COR-L47 (cell line): Measurements from ENCODE around the gene CDK5.

ENCODE experiments used
- DNase-seq: peaks from one replicate; lab custom pipeline; 2025; lab: John Stamatoyannopoulos, UW

CDK5 gene

DNA sequence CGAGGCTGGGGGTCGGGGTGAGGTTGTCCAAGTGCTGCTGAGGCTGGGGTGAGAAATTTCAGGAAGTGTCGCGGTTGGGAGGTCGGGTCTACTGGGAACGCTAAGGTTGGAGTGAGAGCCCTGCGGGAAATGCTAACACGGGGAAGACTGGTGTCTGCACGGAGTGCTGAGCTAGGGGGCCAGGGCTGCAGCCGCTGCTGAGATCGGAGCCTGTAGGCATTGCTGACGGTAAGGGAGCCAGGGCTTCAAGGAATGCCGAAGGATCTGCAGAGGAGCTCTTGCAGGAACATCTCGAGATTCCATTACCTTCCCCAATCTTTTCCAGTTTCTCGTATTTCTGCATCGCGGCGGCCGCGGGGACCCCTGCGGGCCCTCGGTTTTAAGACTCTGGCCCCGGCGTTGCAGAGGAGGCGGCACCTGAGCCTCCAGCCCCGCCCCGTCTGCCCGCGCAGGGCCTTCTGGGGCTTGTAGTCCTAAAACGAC is at the start of gene CDK5:
TSS of gene CDK5 (minus strand) at position 392 of the 483 bp plus-strand sequence. CDS start at position 343, 49 bp downstream.
- DNase-seq, result no peak

- no peak for DNase-seq
These were observed 46.9 kb upstream of the CDK5 start for GRCh38 chr7:151104411-151105235.

GRCh38 chr7:151103973-151104372 is 46.3 kb upstream of the CDK5 start:
- no peak for DNase-seq

DNA sequence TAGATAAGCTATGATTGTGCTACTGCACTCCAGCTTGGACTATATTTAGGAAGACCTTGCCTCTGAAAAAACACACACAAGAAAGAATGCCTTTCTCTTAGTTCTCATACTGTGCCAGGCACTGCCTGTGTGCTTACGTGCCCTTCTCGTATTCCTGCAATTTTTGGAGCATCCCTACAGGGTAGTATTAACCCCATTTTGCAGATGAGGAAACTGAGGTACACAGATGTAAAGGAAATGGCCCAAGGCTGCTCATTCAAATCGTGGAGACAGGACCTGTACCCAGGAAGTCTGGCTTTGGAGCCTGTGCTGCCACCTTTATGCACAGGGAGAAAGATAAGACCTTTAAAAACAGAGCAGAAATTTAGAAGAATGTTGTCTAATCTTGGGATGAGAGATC is 45.3 kb upstream of the CDK5 start:
- no peak for DNase-seq

DNA sequence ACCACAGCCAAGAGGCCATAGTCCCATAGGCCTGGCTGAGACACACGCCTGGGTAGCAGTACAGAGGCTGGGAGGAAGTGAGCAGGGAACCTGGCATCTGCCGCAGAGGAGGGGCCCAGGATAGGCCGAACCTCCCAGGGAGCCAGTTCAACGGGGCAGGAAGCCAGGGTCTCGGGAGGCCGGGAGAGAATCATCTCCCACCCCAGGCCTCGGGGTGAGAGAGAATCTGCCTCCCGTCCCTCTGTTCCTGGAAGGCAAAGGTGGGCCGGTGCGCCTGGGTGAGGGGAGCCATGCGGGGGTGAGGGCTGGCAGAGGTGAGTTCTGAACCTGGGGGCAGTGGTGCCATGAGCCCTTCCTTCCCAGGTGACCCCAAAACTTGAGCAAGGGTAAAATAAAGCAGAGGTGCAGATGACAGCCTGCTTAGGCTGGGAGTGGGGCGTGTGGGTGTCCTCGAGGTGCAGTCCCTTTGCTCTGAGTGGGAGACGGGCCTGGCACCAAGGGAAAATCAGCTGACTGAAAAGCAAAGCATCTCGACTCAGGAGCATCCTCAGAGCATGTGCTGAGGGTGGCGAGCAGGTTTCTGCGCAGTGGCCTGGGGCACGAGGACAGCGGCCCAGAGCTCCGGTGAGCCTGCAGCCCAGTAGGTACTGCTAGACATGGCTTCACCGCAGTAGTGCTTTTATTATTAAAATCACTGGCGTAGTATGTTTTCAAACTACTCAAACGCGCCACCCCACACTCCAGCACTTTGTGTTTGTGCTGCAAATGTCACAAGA is 44.1 kb upstream of the CDK5 start:
- no peak for DNase-seq

DNA sequence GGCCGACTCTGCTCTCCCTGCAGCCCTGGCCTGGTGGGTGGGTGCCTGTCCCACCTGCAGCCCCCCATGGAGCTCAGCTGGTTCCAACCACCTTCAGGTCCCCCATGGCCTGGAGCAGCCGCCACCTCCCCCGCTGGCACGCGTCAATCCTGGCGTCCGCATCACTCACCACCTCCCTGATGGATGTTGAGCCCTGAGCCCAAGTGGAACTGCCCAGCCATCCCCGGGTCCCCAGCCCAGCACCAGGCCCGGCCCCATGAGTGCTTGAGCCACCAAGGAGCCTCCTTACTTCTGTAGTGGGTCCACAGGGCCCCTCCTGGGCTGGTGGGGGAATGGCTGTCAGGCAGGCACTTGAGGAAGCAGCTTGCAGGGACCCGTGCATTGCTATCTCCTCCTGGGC is 43.2 kb upstream of the CDK5 start:
- no peak for DNase-seq

DNA sequence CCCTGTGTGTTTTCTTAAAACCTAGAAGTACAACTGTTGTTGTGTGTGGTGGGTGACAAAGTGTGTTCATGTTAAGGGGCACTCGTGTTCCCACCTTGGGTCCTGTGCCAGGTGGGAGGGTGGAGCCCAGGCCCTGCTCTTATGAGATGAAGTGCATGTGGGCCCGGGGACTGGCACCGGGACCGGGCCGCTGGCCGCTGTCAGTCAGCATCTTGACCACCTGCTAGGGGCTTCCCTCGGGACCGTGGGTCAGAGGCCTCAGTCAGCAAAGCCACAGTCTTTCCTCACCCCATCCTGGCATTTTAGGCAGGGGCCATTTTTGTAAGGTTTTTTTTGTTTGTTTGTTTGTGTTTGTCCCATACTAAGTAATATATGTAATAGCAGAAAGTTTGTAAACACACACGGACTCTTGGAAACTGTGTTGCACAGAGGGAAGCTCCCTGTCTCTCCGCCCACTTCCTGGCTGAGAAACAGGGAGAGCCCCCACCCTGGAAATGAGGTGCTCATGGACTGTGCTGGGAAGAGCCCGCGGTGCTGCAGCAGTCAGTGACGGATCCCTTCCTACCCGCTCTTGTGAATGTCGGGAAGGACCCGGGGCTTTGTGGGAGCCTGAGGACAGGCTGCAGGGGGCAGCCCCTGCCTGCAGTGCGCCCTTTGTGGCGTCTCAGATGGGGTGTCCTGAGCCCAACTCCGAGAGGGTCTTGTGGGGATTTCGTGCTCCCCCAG is 42.0 kb upstream of the CDK5 start:
- DNase-seq, result no peak

GRCh38 chr7:151095828-151096475 is 38.3 kb upstream of the CDK5 start:
- DNase-seq, result no peak

- DNase-seq, result no peak
These were observed 37.6 kb upstream of the CDK5 start for GRCh38 chr7:151095123-151095797.

- no peak for DNase-seq
These were observed 37.0 kb upstream of the CDK5 start for GRCh38 chr7:151094675-151095074.

GRCh38 chr7:151093748-151094147 is 36.1 kb upstream of the CDK5 start:
- no peak for DNase-seq

DNA sequence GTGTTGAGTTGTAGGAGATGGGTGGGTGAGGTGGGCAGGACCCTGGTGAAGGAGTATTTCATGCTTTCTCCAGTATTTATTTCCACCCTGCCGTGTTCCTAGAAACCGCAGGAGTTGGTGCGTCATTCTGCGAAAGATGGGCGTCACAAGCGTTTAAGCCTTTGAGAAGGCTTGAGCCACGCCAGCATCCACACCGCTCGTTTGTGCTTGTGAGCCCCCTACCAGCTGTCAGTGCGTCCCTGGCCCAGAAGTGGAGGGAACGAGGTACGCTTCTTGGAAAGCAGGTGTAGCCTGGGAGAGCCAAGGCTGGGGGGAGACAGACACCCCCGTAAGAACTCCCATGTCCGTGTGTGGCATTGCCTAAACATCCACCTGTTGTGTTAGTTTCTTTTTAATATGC is 34.3 kb upstream of the CDK5 start:
- no peak for DNase-seq

GRCh38 chr7:151091431-151091830 is 33.7 kb upstream of the CDK5 start:
- no peak for DNase-seq

DNA sequence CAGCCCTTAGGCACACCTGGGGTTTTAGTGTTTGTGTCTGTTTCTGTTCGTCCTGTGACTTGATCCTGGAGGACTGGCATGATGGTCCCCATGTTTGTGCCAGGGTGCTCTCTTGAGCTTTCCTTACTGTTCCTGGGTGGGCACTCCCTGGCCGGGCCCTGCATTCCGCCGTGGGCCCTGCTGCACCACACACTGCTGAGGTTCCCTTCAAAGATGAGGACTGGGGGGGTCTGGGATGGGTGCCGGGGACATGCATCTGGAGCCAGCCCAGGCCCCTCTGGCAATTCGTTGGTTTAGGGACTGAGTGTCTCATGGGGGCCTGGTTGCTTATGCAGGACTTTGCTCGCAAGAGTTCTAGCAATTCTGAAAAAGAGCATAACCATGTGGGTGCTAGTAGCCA is 33.3 kb upstream of the CDK5 start:
- DNase-seq, result no peak

DNA sequence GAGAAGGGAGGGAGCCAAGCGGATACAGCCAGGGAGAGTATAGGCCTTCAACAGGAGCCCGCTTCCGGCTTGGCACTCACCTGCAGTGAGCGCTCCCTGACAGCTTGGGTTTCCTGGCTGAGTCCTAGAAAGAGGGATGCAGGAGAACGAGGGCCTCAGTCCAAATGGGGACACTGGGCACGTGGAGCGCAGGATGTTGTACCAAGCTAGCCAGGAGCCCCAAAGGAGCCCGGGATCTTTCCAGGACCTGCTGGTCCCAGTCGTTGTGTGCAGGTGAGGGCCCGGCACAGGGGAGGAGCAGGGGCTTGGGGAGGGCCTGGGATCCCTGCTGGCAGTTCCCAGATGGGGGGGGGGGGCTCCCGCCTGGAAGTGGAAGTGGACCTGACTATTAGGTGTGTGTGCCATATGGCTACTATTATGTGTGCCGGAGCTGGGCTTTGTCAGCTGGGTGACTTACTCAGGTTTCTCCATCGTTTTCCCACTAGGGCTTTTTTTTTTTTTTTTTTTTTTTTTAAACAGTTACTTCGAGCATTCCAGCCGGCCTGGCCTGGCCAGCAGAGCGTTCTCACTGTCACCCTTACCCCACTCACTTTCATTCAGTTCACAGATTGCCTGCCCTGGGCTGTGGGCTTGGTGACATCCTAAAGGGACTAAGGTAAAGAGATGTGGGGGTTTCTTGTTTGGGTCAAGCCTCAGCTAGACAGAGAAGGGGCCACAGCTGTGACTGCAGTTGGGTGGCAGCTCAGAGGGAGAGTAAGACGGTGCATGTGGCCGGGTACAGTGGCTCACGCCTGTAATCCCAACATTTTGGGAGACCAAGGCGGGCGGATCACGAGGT is 32.4 kb upstream of the CDK5 start:
- no peak for DNase-seq

DNA sequence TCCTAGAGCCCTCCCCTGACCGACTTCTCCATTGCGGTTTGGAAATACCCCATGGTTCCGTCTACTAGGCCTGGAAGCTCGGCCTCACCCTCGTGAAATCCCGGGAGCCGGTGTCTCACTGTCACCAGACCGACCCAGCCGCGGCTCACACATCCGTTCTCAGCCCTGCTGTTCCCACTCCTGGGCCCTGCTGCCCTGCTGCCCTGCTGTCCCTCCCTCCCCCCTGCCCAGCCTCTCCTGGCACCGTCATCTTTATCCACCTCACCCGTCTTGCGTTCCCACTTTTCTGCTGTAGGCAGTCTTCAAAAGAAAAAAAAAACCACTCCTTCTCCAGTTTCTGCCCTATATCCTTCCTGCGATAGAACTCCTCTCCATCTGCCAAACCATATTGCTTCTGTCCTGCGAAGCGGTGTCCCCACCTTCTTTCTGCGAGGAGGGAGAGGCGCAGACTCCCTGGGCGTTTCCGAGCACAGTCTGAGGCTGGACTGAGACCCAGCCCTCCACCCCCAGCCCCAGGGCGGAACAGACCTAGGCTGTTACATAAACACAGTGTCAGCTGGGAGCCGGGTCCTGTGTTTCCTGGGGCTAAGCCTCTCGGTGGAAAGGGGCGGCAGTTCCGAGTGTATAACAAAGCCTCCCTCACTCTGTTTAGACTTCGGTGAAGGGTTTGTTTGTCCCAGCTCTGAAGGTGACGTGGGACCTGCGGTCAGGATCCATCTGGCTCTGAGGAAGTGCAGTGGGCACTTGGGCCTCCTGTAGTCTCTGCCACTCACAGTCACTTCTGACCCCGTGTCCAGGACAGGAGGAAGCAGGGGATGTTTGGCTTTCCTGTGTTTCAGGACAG is 31.4 kb upstream of the CDK5 start:
- no peak for DNase-seq

GRCh38 chr7:151088019-151088855 is 30.5 kb upstream of the CDK5 start:
- no peak for DNase-seq

GRCh38 chr7:151087245-151088018 is 29.7 kb upstream of the CDK5 start:
- DNase-seq, result peak; percentile 54
